NCI-H2107 treated with DMSO at 0.1 percent for 48 hours (cell line): ENCODE measurements around the gene RNF222.

Experiments
- DNase-seq: peaks from one replicate; lab custom pipeline; 2025; ENCODE audit not compliant: unreplicated experiment; lab: John Stamatoyannopoulos, UW

The RNF222 gene, protein sequence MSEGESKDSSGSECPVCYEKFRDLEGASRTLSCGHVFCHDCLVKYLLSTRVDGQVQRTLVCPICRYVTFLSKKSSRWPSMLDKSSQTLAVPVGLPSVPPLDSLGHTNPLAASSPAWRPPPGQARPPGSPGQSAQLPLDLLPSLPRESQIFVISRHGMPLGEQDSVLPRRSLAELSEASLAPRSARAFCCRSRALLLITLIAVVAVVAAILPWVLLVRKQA

DNA sequence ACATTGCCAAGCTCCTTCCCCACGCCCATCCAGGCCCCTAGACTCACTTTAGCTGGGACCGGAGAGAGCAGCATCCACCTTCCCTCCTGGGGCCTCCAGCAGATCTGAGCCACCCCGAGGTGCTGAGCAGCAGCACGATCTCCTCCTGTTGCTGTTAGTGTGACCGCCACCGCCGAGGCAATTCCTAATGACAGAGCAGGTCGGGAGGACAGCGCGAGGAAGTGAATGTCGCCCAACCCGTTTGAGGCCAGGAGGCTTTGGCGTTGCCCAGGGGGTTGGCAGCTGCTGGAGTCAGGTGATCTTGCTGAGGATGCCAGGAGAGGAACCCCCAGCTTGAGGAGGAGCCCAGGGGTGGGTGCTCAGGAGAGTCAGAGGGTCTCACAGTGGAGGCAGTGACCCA is at the start of gene RNF222:
Gene RNF222, minus strand, starts transcription at position 192 of the 400 bp plus-strand sequence. CDS start 4,366 bp downstream, outside the sequence.
- DNase-seq: no peak

DNA sequence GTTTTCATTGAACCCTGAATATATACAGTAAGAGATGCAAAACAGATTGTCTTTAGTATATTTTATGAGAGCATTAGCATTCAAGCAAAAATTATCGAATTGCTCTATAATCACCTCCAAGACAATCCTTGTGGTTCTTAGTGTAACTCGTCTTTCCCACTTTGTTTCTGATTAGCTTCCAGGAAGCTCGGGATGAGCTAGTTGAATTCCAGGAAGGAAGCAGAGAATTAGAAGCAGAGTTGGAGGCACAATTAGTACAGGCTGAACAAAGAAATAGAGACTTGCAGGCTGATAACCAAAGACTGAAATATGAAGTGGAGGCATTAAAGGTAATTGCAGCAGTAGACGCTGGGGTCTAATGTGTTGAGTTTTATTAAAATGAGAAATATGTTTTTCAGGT is 47.9 kb upstream of the RNF222 start:
- DNase-seq: no peak

DNA sequence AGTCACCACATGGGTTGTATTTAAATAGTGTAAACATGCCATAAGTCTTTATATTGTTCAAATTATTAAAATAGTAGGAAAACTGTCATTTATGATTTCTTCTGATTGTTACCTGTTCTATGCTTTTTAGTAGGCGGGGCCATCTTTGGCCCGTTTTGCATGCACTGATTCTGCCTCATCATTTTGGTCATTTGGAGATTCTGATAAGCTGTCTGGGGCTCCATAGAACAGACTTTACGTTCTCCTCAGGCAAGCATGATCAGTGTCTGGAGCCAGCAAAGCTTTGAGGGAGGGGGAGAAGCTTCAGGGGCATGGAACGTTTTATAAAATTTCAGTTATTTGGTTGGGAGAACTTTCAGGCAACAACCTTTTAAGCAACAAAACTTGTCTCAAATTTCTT is 46.9 kb upstream of the RNF222 start:
- no peak for DNase-seq

DNA sequence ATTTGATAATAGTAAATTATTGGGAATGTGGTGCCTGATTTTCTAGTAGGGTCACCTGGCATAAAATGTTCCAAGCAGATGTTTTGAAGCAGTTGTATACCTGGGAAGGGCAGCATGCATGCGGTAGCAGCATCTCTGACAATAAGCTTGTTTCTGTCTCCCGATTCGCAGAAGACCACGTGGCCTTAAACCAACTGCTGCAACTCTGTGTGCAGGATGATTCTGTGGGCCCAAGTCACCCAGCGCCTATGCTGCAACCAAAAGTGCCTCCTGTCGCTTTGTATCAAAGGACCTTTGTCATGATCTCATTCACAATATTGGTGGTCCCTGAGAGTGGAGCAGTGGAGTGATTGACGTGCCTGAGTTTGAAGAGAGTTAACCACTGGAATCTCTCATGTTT is 46.1 kb upstream of the RNF222 start:
- no peak for DNase-seq

DNA sequence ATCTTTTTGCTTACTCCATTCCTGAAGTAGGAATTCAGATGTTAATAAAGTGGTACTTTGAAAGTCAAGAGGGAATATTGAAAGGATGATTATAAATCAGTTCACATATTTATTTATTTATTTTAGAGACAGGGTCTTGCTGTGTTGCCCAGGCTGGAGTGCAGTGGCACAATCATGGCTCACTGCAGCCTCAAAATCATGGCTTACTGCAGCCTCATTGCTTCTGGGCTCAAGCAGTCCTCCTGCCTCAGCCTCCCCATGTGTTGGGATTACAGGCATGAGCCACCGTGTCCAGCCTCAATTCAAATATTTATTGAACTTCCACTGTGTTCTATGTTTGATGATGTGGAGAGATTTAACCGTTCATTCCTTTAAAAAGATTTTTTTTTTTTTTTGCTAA is 44.7 kb upstream of the RNF222 start:
- no peak for DNase-seq

DNA sequence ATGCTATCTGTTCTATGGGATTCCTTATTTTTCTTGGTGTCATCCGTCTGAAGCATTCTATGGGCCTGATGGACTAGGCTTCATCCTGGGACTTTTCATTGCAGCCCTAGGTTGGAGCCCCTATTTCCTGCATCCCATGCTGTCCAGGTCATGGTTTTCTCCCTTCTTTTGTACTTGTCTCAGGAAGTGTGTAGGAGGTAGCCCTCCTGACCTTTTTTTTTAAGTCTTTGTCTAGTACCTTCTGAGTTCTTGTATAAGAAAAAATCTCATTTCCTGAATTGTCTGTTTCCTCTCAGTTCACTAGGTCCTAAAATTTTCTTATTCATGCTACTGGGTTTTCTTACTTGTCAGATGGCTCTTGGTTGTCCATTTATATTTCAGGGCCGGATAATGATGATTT is 44.1 kb upstream of the RNF222 start:
- DNase-seq: no peak

DNA sequence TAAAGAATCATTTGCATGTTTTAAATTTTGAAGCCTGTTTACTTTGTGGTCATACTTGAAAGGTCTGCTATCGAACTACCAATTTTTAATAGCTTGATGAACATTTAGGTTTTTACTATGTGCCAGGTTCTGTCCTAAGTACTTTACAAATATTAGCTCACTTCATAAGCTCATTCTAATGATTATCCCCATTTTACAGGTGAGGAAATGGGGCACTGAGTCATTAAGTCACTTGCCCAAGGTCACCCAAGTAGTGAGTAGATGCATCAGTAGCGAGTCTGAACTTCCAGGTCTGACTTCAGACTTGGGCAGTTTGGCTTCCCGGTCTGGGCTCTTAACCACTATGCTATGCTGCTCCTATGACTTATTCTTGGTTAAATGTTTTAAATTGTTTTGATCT is 42.1 kb upstream of the RNF222 start:
- DNase-seq: no peak

DNA sequence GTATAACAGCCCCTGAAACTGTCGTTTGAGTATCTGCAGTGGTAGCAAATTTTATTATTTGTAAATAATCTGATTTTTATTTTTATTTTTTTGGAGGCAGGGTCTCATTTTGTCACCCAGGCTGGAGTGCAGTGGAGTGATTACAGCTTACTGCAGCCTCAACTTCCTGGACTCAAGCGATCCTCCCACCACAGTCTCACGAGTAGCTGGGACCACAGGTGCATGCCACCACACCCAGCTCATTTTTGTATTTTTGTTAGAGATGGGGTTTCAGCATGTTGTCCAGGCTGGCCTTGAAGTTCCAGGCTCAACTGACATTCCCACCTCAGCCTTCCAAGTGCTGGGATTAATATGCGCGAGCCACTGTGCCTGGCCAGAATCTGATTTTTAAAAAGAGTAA is 40.8 kb upstream of the RNF222 start:
- DNase-seq: no peak

DNA sequence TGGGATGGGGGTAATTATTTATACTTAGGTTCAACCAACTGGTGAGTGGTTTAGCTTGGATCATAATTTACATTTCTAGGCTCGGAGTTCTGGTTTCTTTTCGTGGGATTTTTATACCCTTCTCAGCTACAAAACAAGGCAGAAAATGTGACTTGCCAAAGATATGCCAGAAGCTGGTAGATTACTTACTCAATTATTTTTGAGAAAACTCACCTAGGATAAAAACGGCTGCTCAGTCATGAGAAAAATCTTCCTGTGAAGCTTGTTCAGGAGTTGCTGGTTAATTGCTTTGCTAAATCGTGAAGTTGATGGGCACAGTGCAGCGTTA is 39.2 kb upstream of the RNF222 start:
- DNase-seq: no peak

DNA sequence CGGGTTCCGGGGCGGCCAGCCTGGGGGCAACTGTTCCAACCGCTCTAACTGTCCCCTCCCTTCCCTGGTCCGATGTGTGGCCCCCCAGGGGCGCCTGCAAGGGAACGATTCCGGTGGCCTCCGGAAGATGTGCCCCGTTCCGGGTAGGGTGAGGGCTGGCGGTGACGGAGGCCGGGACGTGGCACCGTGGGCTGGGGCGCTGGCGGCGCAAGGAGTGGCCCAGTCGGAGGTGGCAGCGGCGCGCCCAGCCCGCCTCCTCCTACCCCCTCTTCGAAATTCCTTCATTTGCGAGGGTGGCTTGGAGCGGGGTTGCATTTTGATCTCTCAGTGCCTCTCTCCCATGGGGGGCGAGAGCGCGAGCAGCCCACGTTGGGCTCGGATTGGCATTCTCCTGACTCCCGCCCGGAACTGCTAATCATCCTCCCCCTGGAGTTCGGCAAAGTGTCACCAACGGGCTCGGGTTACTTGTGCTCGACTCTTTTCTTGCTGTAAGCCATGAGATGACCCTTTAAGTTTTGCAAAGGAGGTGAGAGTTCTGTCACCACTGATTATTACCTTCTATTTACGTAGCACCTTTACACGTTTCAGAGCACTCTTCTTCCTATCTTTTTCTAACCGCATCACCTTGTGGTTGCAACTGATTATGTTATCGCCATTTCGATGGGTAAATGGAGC is 38.7 kb upstream of the RNF222 start:
- DNase-seq: peak; percentile 60

DNA sequence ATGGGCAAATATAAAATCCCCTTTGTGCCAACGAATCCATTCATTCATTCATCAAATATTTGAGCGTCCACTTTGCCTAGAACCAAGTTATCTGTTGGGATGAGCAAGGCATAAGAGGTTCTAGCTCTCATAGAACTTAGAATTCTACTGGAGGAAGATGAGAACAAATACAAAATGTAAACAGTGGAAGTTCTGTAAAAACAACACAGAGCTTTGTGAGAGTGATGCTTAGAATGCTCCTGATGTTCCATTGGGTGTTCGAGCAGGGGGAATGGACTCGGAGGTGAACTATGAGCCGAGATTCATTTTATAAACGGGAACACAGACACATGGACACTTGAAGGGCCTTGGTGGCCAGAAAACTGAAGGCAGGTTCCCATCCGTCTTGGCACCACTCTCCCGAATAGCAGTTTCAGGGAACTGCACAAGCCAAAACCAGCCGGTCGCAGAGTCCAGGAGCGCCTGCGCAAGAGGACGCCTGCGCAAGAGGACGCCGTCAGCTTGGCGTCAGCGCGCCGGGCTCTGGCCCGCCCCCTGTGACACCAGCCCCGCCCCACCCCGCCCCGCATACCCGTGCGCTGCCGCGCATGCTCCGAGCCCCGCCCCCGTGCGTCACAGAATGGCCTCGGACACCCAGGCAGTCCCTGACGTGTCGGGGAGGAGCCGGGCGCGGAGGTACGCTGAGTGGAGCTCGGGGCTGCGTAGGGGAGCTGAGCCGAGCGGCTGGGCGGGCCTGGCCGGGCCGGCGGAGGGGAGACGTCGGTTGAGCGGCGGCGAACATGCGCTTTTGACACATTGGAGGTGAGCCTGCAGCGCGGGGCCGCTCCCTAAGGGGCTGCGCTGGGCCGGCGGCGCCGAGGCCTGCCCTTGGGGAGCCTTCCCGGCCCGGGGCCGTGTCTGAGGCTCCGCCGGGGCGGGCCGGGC is 37.9 kb upstream of the RNF222 start, which contains the start of gene NDEL1:
Gene NDEL1, plus strand, starts transcription at position 640 of the 924 bp plus-strand sequence. CDS start 8,388 bp downstream, outside the sequence.
- peak; percentile 62 for DNase-seq

DNA sequence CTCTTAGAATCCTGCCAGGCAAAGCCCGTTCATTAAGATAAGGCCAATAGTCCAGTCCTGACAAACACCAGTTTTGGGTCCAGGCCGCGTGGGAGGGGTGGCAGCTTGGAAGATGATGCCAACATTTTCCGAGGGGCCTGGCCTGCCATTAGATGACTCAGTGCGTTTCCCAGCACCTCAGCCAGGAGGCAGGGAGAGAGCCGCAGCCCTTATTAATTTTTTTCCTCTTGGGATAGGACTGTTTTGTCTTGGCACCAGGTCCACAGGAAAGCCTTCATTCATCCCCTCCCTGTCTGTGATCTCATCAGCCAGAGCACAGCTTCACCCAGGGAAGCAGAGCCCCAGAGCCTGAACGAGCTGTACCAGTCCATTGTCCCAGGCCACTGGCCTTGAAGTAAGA is 33.3 kb upstream of the RNF222 start:
- DNase-seq: no peak

DNA sequence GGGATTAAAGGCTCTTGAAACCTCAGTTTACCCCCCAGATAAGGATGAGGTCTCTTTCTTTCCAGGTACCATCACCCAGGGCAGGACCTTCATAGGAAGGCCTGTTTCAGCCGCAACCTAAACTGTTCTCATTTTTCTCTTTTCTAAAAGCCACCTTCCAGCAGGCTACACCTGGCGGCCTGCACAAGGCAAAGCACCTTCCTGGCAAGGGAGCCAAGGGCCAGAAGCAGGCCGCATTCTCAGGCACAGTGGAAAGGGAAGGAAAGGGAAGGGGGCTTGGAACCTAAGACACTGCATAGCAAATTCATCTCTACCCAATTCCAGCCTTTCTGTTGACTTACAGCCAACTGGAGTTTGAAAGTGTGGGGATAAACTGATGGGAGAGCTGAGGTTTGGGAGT is 29.2 kb upstream of the RNF222 start:
- no peak for DNase-seq

DNA sequence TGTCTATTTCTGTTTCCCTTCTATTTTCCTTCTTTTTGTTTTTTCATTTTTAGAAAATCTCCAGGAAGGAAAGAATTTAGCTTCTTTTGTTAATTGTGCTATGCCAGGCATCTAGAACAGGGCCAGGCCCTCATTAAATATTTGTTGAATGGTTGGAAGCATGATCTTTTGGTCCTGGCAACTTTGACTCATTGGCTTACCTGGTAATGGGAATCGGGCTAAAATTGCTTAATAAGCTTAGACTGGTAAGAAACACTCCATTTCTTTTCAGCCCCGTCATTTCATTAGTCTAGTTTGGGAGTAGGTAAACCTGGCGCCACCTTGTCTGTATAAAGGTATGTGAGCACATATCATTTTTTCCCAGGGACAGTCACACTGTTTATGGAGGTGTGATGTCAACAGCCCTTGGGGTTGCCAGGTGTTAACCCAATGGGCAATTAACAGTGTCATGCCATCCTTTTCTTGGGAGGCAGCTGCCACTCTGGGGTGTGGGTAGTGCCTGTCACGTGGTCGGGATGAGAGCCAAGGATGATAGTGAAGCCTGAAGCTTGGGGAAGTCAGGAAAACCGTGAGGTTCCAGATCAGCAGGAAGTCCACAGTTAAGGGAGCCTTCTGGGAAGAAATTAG is 28.6 kb upstream of the RNF222 start:
- DNase-seq: no peak

DNA sequence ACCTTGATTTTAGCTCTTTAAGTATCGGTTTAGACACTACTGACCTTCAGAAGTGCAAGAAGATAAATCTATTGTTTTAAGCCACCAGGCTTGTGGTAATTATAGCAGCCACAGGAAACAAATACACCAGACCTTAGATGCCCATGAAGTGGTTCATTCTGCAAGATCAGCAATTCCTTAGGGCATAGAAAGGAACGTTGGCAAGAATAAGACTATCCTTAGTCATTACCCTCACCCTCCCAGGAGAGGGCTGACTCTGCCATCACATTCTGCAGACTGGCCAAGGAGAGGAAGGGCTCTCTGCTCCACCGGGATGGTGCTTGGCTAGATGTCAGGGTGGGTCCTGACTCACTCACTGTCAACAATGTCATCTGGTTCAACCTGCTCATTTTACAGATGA is 23.9 kb upstream of the RNF222 start:
- DNase-seq: no peak

DNA sequence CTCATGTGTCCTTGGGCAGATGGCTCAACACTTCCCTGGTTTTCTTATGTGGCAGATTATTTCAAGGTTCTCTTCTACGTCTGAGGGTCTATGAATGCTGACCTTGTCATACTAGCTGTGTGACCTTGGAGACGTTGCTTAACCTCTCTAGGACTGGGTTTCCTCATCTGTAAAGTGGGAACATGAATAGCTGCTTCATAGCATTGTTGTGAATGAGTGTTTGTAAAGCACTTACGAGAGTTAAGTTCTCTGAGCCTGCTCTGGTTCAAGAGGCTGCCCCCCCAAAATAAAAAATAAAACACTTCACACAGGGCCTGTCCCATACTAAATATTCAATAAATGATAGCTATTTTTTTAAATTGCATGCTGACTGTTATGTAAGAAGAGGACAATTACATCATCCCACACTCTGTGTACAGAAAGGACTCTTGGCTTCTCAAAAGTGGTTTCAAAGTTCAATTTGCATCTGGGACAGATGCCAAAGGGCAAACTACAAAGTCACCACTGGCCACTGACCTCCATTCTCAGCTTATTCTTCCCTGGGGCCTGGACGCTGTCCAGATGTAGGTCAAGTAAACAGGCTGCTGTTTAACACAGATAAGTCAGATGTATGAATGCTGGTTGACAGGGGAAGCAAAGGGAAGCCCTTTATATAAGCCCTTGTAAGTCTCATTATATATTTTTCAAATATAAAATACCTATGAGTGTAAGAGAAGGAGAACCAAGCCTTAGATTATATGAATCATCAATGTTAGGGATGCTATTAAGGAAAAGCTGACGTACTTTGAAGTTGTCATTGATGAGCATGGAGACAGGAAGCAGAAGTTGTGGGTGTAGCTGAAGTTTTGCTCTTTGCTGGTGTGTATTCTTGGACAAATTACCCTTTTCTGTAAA is 22.7 kb upstream of the RNF222 start:
- DNase-seq: no peak

DNA sequence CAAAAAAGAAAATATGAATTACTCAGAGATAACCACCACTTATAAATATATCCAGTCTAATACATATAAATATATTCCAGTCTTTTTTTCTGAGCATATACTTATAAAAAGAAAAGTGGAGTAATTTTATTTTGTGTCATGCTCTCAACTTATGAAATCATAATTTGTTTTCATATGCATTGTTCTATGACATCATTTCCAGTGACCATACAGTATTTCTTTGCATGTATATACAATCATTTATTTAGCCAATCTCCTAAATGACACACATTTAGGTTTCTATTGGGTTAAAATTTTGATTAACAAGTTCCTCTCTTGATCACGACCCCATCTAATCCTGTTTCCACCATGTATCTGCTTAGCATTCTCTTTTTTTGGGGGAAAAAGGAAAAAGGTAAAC is 21.7 kb upstream of the RNF222 start:
- DNase-seq: no peak

DNA sequence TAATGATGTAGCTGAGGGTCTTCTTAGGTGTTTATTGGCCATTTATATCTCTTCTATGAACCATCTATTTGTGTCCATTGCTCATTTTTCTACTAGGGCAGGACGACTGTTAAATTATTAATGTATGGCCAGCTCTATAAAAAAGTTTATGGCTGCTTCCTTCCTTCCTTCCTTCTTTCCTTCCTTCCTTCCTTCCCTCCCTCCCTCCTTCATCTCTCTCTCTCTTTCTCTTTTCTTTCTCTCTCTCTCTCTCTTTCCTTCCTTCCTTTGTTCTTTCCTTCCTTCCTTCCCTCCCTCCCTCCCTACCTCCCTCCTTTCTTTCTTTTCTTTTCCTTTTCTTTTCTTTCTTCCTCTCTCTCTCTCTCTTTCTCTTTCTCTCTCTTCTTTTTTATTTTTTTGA is 20.8 kb upstream of the RNF222 start:
- DNase-seq: no peak

DNA sequence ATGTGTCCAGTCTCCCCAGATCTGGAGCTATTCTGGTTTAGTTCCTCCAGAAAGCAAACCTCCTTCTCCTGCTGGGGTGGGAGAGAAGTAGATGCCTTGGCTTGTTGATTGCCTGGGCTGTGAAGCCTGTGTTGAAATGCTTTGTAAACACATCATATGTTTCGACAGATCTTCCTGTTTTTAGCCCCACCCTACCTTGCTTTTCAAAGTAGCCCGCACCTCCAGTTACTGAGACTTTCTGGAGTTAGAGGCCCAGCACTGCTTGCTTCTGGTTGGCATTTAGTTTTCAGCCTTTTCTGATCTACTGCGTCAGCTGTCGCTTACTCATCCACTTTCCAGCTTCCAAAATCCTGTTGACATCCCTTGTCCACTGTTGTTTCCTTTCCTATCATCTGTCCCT is 20.2 kb upstream of the RNF222 start:
- DNase-seq: no peak

DNA sequence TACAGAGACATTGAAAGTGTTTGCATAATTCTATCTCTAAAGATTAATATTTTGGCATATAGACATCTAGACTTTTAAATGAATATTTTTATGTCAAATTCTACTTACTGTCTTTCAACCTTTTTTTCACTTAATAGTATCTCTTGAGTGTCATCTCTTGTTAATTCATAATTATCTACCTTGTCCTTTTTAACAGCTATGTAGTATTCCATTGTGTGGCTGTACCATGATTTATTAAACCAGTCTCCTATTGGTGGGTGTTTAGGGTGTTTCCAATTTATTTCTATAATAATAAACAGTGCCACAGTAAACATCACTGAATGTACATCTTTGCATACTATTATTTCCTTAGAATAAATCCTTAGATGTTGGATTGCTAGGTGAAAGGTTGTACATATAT is 16.3 kb upstream of the RNF222 start:
- DNase-seq: no peak

DNA sequence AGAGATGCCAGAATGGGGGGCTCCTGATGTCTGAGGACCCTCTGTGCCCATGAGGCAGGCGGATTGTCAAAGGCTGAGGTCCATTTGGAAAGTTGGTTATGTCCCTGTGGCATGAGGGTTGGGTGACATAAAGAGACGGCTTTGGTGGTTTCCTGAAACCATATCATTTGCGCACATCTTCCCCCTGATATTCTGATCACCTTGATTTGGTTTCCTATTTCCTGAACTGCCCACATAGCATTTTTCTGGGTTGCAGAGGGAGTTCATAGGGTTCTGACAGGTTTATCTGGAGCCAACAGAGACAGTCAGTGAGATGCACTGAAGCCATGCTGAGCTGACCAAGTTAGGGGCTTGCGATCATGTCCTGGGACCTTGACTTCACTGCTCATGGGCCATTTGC is 15.7 kb upstream of the RNF222 start:
- DNase-seq: no peak
